ENCODE measurements around the gene MAGOH. TPM values are rescaled to one million over a fixed set of nuclear protein-coding genes. Genes with fewer than 3 reads are reported as not detected.

MAGOH gene
- total and polyA plus RNA-seq, 2 donors (not counting 3 experiments of a cell fraction or from before 2014, with no cell fraction given), result 25.9 to 60.1 TPM

DNA sequence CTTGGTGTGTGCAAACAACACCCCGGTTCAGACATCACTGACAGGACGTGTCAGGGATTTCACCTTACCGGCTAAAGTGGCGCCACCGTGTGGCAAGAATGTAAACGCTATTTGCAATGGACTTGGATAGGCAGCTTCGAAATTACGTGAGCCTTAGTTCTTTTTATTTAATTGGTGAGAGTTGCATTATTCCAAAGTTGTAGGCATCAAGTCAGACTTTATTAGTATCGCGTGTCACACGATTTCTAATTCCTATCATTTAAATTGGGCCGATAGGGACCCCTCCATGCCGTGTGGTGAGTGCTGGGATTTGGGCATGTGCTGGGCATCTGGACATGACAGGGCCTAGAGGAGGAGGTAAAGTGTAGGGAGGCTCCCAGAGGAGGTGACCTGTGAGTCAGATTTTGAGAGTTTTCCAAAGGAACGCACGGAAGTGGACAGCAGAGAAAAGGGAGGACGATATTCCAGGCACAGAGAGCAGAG, 56.2 kb downstream of the MAGOH start:
- Histone ChIP-seq H3K36me3 (ENCODE audit: control insufficient read depth in 2 of 2, extremely low read depth in 1 of 2, insufficient read depth in 2 of 2, low read length in 2 of 2) (no peaks in the 10 kb centered on the region), H3K4me1 (ENCODE audit: control insufficient read depth, extremely low read depth, insufficient read depth, low read length) (no peaks in the 10 kb centered on the region), H3K27me3 (ENCODE audit: control insufficient read depth in 2 of 2, insufficient read depth in 2 of 2, low read length in 2 of 2) (peaks cover 0 to 3% of the 10 kb centered on the region in 2 experiments), H3K79me2 (ENCODE audit: control insufficient read depth, insufficient read depth, low read length) (no peaks in the 10 kb centered on the region), H2AFZ (ENCODE audit: low read depth, low read length) (peak overlapping the region; percentile 17), H3K9me3 (replicated peaks; ENCODE audit: control insufficient read depth, insufficient read depth, low read length) (no peaks in the 10 kb centered on the region), H3K27ac (ENCODE audit: insufficient read depth, low read depth, low read length) (no peak overlapping the region), H4K20me1 (replicated peaks; ENCODE audit: control insufficient read depth, extremely low read depth, insufficient read depth, low read length) (no peaks in the 10 kb centered on the region), H3K9ac (replicated peaks; ENCODE audit: extremely low read depth, insufficient read depth, low read length) (no peak overlapping the region), H3K4me2 (ENCODE audit: insufficient read depth, low read length) (no peak overlapping the region), H3K4me3 (replicated peaks in 1 of 3; ENCODE audit: insufficient read depth in 1 of 3, low read depth in 1 of 3, low read length in 3 of 3) (no peak overlapping the region), H3K9me1 (replicated peaks; ENCODE audit: control insufficient read depth, extremely low read depth, insufficient read depth, low read length) (no peaks in the 10 kb centered on the region)
- peak; percentile 76 for DNase-seq (ENCODE audit: low read depth, low spot score)
- intact Hi-C loops (cut with micrococcal nuclease), result loop anchor here (5.0 kb wide), 1 partner anchor 260 kb away; the partner anchor contains the start of gene ECHDC2
- peak; percentile 94 for FAIRE-seq
- dilution Hi-C loops (cut with MboI; ENCODE audit: extremely low pct_ligation_motif_present, low sequenced_read_pairs), result no loop called here
- BruUV-seq (replicated peaks), result no TSS peak
- ChIA-PET POLR2A (no interaction called here), CTCF (interaction anchor here (0.6 to 5.1 kb wide), 56 partner anchors 9 to 1814 kb away, joined by 3 to 46 read pairs (median 4); partner anchors contain the start of genes ECHDC2, PODN, SCP2 and ZYG11A)
- TF ChIP-seq, protein P1, sequence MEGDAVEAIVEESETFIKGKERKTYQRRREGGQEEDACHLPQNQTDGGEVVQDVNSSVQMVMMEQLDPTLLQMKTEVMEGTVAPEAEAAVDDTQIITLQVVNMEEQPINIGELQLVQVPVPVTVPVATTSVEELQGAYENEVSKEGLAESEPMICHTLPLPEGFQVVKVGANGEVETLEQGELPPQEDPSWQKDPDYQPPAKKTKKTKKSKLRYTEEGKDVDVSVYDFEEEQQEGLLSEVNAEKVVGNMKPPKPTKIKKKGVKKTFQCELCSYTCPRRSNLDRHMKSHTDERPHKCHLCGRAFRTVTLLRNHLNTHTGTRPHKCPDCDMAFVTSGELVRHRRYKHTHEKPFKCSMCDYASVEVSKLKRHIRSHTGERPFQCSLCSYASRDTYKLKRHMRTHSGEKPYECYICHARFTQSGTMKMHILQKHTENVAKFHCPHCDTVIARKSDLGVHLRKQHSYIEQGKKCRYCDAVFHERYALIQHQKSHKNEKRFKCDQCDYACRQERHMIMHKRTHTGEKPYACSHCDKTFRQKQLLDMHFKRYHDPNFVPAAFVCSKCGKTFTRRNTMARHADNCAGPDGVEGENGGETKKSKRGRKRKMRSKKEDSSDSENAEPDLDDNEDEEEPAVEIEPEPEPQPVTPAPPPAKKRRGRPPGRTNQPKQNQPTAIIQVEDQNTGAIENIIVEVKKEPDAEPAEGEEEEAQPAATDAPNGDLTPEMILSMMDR (IDR thresholded peaks at IDR 0.05; ENCODE audit: extremely low read depth in 1 of 2, insufficient read depth in 1 of 2, low read depth in 1 of 2, low read length in 2 of 2), result peak; percentile 75 to 89
- TF ChIP-seq JUN (IDR thresholded peaks at IDR 0.05; ENCODE audit: borderline replicate concordance, insufficient read depth, insufficient read length, low read depth), result no peak
- TF ChIP-seq POLR2A (IDR thresholded peaks at IDR 0.05; ENCODE audit: low read depth, low read length), result no peak
- TF ChIP-seq, protein P2, sequence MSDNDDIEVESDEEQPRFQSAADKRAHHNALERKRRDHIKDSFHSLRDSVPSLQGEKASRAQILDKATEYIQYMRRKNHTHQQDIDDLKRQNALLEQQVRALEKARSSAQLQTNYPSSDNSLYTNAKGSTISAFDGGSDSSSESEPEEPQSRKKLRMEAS (IDR thresholded peaks at IDR 0.05; ENCODE audit: insufficient read depth, insufficient read length), result no peak

DNA sequence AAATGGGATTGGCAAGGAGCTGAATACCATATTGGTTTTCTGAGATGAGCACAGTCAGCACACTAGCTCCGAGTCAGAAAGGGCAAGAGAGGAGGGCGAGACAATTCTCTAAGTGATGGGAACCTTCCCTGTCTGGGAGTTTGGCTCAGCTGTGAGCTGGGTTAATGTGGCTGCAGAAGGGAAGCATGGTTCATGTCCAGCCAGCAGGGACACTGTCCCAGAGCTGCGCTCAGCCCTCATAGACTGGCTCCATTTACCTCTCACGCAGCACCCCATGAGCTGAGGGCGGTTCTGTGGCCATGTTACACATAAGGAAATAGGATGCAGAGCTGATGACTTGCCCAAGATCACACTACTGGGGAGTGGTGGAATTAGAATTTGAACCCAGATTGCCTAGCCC, 57.4 kb downstream of the MAGOH start:
- no peak overlapping the region for H2AFZ ChIP-seq (ENCODE audit: low read depth, low read length)
- no peaks in the 10 kb centered on the region for H3K79me2 ChIP-seq (ENCODE audit: control insufficient read depth, insufficient read depth, low read length)
- no peaks in the 10 kb centered on the region for H3K36me3 ChIP-seq (ENCODE audit: control insufficient read depth in 2 of 2, extremely low read depth in 1 of 2, insufficient read depth in 2 of 2, low read length in 2 of 2)
- H4K20me1 ChIP-seq (replicated peaks; ENCODE audit: control insufficient read depth, extremely low read depth, insufficient read depth, low read length), result no peaks in the 10 kb centered on the region
- TF ChIP-seq POLR2AphosphoS5 (IDR thresholded peaks at IDR 0.05; ENCODE audit: insufficient read depth, low read depth, low read length), result no peak
- no peak for TF ChIP-seq MYC (IDR thresholded peaks at IDR 0.05; ENCODE audit: low read depth, low read length)
- TF ChIP-seq POLR2A (IDR thresholded peaks at IDR 0.05; ENCODE audit: low read depth, low read length), result no peak
- TF ChIP-seq, protein P1 (IDR thresholded peaks at IDR 0.05; ENCODE audit: extremely low read depth in 1 of 2, insufficient read depth in 1 of 2, low read depth in 1 of 2, low read length in 2 of 2), result no peak
- no peak for TF ChIP-seq FOS (IDR thresholded peaks at IDR 0.05; ENCODE audit: borderline replicate concordance, insufficient read depth, low read length)
- TF ChIP-seq EZH2 (IDR thresholded peaks at IDR 0.05; ENCODE audit: borderline replicate concordance, low read depth, low read length, severe bottlenecking), result no peak
- TF ChIP-seq JUN (IDR thresholded peaks at IDR 0.05; ENCODE audit: borderline replicate concordance, insufficient read depth, insufficient read length, low read depth), result no peak
- TF ChIP-seq, protein P2 (IDR thresholded peaks at IDR 0.05; ENCODE audit: insufficient read depth, insufficient read length), result no peak
- TF ChIP-seq GATA2 (IDR thresholded peaks at IDR 0.05; ENCODE audit: insufficient read depth, insufficient read length, low read depth, low read length), result no peak
- FAIRE-seq (no peak), DNase-seq (ENCODE audit: low read depth, low spot score) (no peak)
- H3K9ac ChIP-seq (replicated peaks; ENCODE audit: extremely low read depth, insufficient read depth, low read length), result no peak overlapping the region
- no TSS peak for BruUV-seq (replicated peaks)
- H3K4me1 ChIP-seq (ENCODE audit: control insufficient read depth, extremely low read depth, insufficient read depth, low read length), result no peaks in the 10 kb centered on the region
- peaks cover 0 to 4% of the 10 kb centered on the region in 2 experiments for H3K27me3 ChIP-seq (ENCODE audit: control insufficient read depth in 2 of 2, insufficient read depth in 2 of 2, low read length in 2 of 2)
- H3K4me3 ChIP-seq (replicated peaks in 1 of 3; ENCODE audit: insufficient read depth in 1 of 3, low read depth in 1 of 3, low read length in 3 of 3), result no peak overlapping the region
- intact Hi-C loops (cut with micrococcal nuclease) (loop anchor here (5.0 kb wide), 1 partner anchor 259 kb away; the partner anchor contains the start of gene ECHDC2), dilution Hi-C loops (cut with MboI; ENCODE audit: extremely low pct_ligation_motif_present, low sequenced_read_pairs) (no loop called here)
- no peaks in the 10 kb centered on the region for H3K9me3 ChIP-seq (replicated peaks; ENCODE audit: control insufficient read depth, insufficient read depth, low read length)
- no peak overlapping the region for H3K4me2 ChIP-seq (ENCODE audit: insufficient read depth, low read length)
- CTCF ChIA-PET, result interaction anchor here (0.6 to 5.1 kb wide), 15 partner anchors 9 to 1675 kb away, joined by 3 to 46 read pairs (median 4); partner anchors contain the start of genes ECHDC2, SCP2 and ZYG11A
- POLR2A ChIA-PET, result no interaction called here
- H3K27ac ChIP-seq (ENCODE audit: insufficient read depth, low read depth, low read length), result no peak overlapping the region
- H3K9me1 ChIP-seq (replicated peaks; ENCODE audit: control insufficient read depth, extremely low read depth, insufficient read depth, low read length), result no peaks in the 10 kb centered on the region
